KMS-11 (cell line): ENCODE measurements around the gene PGLYRP4.

Experiments
- H2AFZ ChIP-seq: fragments of 200-600 bp; sonication (generic); 2 replicates; pipeline ENCODE4 v1.6.1; 2016; ENCODE audit warnings: antibody characterized with exemption, mixed run types, low read depth
- H3K27ac ChIP-seq: fragments of 200-600 bp; sonication (generic); 2 replicates; pipeline ENCODE4 v1.6.1; 2016; ENCODE audit warnings: mild to moderate bottlenecking, mixed run types
- H3K27me3 ChIP-seq: fragments of 200-600 bp; sonication (generic); 2 replicates; pipeline ENCODE4 v1.6.1; 2017; ENCODE audit warnings: mild to moderate bottlenecking, low read depth, mixed run types, moderate library complexity; ENCODE audit not compliant: insufficient read depth
- H3K36me3 ChIP-seq: fragments of 200-600 bp; sonication (generic); 2 replicates; pipeline ENCODE4 v1.6.1; 2017; ENCODE audit warnings: mild to moderate bottlenecking, mixed run types; ENCODE audit not compliant: insufficient read depth
- H3K4me1 ChIP-seq: fragments of 200-600 bp; sonication (generic); 2 replicates; pipeline ENCODE4 v1.6.1; 2016; ENCODE audit warnings: mild to moderate bottlenecking, low read depth, mixed run types; ENCODE audit not compliant: poor library complexity, severe bottlenecking
- H3K4me2 ChIP-seq: fragments of 200-600 bp; sonication (generic); 2 replicates; pipeline ENCODE4 v1.7.0; 2016; ENCODE audit warnings: mild to moderate bottlenecking, mixed run types
- H3K4me3 ChIP-seq: fragments of 200-600 bp; sonication (generic); IDR thresholded peaks from 2 replicates; pipeline ENCODE4 v1.6.1; 2017; ENCODE audit warnings: low read depth, low read length, mixed read lengths; ENCODE audit not compliant: insufficient read depth
- H3K79me2 ChIP-seq: fragments of 200-600 bp; sonication (generic); 2 replicates; pipeline ENCODE4 v1.6.1; 2016; ENCODE audit warnings: low read depth, mixed run types; ENCODE audit not compliant: insufficient read depth
- H3K9ac ChIP-seq: fragments of 200-600 bp; sonication (generic); 2 replicates; pipeline ENCODE4 v1.6.1; 2016; ENCODE audit warnings: mild to moderate bottlenecking, mixed run types
- H4K20me1 ChIP-seq: fragments of 200-600 bp; sonication (generic); 2 replicates; pipeline ENCODE4 v1.6.1; 2016; ENCODE audit warnings: mild to moderate bottlenecking, mixed run types; ENCODE audit not compliant: insufficient read depth
- TF ChIP-seq, protein P1 (sequence below): fragments of 200-600 bp; sonication (generic); conservative IDR thresholded peaks from 2 replicates; pipeline ENCODE4 v1.6.1; 2017; ENCODE audit warnings: low read depth, mild to moderate bottlenecking, antibody characterized with exemption, low read length, moderate library complexity, mixed read lengths

PGLYRP4 gene

DNA sequence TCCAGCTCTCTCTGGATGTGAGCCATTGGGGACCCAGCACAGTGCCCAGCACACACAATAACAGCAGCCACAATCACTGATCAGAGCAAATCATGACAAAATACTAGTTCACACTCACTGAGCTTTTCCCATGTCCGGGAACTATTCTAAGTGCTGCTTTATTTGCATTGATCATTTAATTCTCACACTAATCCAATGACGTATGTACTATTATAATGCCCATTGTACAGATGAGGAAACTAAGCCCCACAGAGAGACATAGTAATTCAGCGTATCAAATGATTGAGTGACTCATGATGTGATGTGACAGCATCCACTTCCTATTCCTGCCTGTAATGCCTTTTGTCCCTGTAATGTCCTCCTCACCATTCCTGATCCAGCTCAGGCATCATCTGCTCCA is 44.2 kb upstream of the PGLYRP4 start:
- H3K4me3 ChIP-seq: no peak overlapping the region
- H3K4me1 ChIP-seq: no peaks in the 10 kb centered on the region
- no peaks in the 10 kb centered on the region for H3K36me3 ChIP-seq
- no peak overlapping the region for H3K4me2 ChIP-seq
- no peak overlapping the region for H3K27ac ChIP-seq
- H3K79me2 ChIP-seq: no peaks in the 10 kb centered on the region
- H2AFZ ChIP-seq: no peak overlapping the region
- H3K27me3 ChIP-seq: no peaks in the 10 kb centered on the region; the same call in 1 of the 2 replicates
- H3K9ac ChIP-seq: no peak overlapping the region
- TF ChIP-seq, protein P1, sequence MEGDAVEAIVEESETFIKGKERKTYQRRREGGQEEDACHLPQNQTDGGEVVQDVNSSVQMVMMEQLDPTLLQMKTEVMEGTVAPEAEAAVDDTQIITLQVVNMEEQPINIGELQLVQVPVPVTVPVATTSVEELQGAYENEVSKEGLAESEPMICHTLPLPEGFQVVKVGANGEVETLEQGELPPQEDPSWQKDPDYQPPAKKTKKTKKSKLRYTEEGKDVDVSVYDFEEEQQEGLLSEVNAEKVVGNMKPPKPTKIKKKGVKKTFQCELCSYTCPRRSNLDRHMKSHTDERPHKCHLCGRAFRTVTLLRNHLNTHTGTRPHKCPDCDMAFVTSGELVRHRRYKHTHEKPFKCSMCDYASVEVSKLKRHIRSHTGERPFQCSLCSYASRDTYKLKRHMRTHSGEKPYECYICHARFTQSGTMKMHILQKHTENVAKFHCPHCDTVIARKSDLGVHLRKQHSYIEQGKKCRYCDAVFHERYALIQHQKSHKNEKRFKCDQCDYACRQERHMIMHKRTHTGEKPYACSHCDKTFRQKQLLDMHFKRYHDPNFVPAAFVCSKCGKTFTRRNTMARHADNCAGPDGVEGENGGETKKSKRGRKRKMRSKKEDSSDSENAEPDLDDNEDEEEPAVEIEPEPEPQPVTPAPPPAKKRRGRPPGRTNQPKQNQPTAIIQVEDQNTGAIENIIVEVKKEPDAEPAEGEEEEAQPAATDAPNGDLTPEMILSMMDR: no peak
- no peaks in the 10 kb centered on the region for H4K20me1 ChIP-seq

DNA sequence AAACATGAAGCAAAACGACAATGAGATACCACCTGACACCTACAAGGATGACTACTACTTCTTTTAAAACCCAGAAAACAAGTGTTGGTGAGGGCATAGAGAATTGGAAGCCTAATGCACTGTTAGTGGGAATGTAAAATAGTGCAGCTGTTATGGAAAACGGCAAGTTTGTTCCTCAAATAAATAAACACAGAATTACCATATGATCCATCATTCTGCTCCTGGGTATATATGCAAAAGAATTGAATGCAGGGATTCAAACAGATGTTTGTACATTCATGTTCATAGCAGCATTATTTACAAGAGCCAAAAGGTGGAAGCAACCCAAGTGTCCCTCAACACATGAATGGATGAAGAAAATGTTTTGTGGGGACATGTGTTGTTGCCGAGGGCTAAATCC is 43.6 kb upstream of the PGLYRP4 start:
- Histone ChIP-seq H3K36me3 (no peaks in the 10 kb centered on the region), H3K4me3 (no peak overlapping the region), H3K27ac (no peak overlapping the region), H2AFZ (no peak overlapping the region), H3K4me1 (no peaks in the 10 kb centered on the region), H3K9ac (no peak overlapping the region), H4K20me1 (no peaks in the 10 kb centered on the region), H3K4me2 (no peak overlapping the region), H3K27me3 (no peaks in the 10 kb centered on the region; the same call in 1 of the 2 replicates), H3K79me2 (no peaks in the 10 kb centered on the region)
- TF ChIP-seq, protein P1: no peak

DNA sequence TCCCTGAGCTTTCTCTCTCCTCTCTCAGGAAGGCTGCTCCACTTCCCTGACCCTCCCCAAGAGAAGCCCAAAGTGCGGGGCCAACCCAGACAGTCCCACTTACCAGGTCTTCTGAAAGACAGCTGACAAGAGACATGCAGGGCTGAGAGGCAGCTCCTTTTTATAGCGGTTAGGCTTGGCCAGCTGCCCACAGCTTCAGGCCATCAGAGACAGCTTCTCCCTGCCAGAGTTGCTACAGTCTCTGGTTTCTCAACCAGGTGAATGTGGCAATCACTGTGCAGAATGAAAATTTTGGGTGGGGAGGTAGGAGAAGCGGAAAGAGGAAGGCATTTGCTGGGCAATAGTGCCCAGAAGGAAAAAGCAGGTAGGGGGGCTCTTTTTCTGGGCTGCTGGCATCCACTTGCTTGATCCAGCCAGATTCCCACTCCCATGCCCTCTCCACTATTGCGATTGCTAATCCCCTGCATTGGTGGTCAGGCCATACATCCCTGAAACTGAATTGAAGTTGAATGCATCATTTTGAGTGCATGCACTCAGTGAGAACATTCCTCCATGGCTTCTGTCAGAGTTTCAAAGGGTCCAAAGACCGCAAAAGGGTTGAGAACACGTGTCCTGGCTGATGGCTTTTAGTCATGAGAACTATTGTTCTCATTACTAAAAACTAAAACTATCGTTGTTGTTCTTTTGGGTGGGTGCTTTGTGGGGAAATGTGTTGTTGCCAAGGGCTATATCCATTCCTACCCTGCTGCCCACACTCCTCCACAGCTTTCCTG is 42.5 kb upstream of the PGLYRP4 start, which contains the start of gene S100A8:
TSS of gene S100A8 (minus strand) at position 136 of the 773 bp plus-strand sequence. CDS start 538 bp downstream, outside the sequence.
- Histone ChIP-seq H3K4me1 (no peaks in the 10 kb centered on the region), H3K4me3 (no peak within 1 kb of the TSS), H3K9ac (no peak within 1 kb of the TSS), H4K20me1 (no peaks in the 10 kb centered on the region), H3K4me2 (no peak within 1 kb of the TSS), H3K27ac (no peak within 1 kb of the TSS), H3K79me2 (no peaks in the 10 kb centered on the region), H3K27me3 (no peaks in the 10 kb centered on the region; the same call in 1 of the 2 replicates), H3K36me3 (no peaks in the 10 kb centered on the region), H2AFZ (no peak within 1 kb of the TSS)
- TF ChIP-seq, protein P1: no peak

DNA sequence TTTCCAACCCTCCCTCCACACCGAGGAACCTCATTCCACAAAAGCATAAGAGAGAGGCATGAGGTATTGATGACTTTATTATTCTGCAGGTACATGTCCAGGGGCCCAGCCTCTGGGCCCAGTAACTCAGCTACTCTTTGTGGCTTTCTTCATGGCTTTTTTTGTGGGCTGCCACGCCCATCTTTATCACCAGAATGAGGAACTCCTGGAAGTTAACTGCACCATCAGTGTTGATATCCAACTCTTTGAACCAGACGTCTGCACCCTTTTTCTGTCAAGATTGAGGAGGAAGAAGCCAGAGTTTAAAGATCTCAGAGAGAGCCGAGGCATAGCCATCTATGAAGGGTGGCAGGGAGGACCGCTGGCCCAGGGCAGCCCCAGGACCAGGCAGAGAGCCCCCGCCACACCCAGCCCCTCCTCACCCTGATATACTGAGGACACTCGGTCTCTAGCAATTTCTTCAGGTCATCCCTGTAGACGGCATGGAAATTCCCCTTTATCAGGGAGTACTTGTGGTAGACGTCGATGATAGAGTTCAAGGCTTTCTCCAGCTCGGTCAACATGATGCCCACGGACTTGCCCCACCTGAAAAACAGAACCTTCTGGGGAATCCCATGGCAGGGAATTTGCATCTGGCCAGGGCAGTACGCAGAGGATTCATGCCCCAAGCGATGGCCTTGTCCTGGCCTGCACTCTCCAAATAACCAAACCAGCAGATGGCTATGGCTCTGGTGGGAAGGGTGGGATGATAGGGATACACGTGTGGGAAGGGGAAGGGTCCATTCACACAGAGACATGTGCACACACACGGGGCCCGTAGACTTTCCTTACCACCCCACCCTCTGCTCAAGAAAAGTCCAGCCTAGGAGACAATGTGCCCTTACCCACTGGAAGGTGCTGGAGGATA is 41.6 kb upstream of the PGLYRP4 start:
- Histone ChIP-seq H3K36me3 (no peaks in the 10 kb centered on the region), H3K27ac (no peak overlapping the region), H3K4me1 (no peaks in the 10 kb centered on the region), H3K4me2 (no peak overlapping the region), H4K20me1 (no peaks in the 10 kb centered on the region), H3K4me3 (no peak overlapping the region), H3K27me3 (no peaks in the 10 kb centered on the region; the same call in 1 of the 2 replicates), H2AFZ (no peak overlapping the region), H3K9ac (no peak overlapping the region), H3K79me2 (no peaks in the 10 kb centered on the region)
- TF ChIP-seq, protein P1: no peak
